Central memory CD8-positive, alpha-beta T cell (primary cell): Measurements from ENCODE around the gene ENSA.
"Not testable (repeated sequence)": the region's sequence is repeated elsewhere in the genome, so short reads cannot be mapped to it uniquely, and the experiment has no call there.

Experiments used
- ATAC-seq: fragments of 150-1000 bp; cut with Tn5 transposase; replicated peaks from 2 replicates; pipeline ENCODE4 v1.10.0; 2022; ENCODE audit warnings: mild to moderate bottlenecking, moderate FRiP score, moderate number of reproducible peaks; ENCODE audit not compliant: poor library complexity, severe bottlenecking; ENCODE audit errors: extremely low read depth
- DNase-seq, 2 donors: peaks; one replicate each; pipeline ENCODE4 v3.0.0; 2021; ENCODE audit warnings: low spot score in 2 of 2
- H3K27ac Mint-ChIP-seq: one replicate; pipeline ENCODE4 v1.8.0; 2022; ENCODE audit warnings: low read depth, mild to moderate bottlenecking, moderate library complexity, mixed read lengths
- H3K27me3 Mint-ChIP-seq: one replicate; pipeline ENCODE4 v1.8.0; 2022; ENCODE audit warnings: mixed read lengths
- H3K36me3 Mint-ChIP-seq: one replicate; pipeline ENCODE4 v1.8.0; 2022; ENCODE audit warnings: mild to moderate bottlenecking, moderate library complexity, mixed read lengths; ENCODE audit not compliant: insufficient read depth
- H3K4me1 Mint-ChIP-seq: one replicate; pipeline ENCODE4 v1.8.0; 2022; ENCODE audit warnings: mixed read lengths
- H3K4me3 Mint-ChIP-seq: one replicate; pipeline ENCODE4 v1.8.0; 2022; ENCODE audit warnings: mild to moderate bottlenecking, moderate library complexity, mixed read lengths
- H3K9me3 Mint-ChIP-seq: one replicate; pipeline ENCODE4 v1.8.0; 2022; ENCODE audit warnings: mixed read lengths

ENSA gene

DNA sequence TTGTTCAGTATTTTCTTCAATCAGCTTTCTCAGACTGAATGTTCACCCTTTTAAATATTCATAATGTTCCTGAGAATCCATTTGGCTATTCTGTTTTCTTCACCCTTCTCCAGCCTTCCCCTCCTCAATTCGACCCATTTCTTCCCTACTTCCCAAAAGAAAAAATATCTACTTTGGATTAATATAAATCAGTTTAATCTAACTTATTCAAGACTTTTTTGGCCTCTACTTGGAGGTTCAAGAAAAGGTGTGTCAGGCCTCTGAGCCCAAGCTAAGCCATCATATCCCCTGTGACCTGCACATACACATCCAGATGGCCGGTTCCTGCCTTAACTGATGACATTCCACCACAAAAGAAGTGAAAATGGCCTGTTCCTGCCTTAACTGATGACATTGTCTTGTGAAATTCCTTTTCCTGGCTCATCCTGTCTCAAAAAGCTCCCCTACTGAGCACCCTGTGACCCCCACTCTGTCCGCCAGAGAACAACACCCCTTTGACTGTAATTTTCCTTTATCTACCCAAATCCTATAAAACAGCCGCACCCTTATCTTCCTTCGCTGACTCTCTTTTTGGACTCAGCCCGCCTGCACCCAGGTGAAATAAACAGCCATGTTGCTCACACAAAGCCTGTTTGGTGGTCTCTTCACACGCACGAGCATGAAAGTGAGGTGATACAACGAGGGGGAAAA lies 11.9 kb upstream of the ENSA start:
- ATAC-seq, H3K27me3 Mint-ChIP-seq, H3K27ac Mint-ChIP-seq, DNase-seq, H3K4me3 Mint-ChIP-seq, H3K9me3 Mint-ChIP-seq, H3K36me3 Mint-ChIP-seq, H3K4me1 Mint-ChIP-seq: not testable (repeated sequence)

DNA sequence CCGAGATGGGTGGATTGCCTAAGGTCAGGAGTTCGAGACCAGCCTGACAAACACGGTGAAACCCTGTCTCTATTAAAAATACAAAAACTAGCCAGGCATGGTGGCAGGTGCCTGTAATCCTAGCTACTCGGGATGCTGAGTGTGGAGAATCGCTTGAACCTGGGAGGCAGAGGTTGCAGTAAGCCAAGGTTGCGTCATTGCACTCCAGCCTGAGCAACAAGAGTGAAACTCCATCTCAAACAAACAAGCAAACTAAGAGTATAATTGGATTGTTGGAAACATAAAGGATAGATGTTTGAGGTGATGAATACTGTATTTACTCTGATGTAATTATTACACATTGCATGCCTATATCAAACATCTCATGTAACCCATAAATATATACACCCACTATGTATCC lies 9.0 kb upstream of the ENSA start:
- not testable (repeated sequence) for H3K27ac Mint-ChIP-seq, H3K36me3 Mint-ChIP-seq, H3K9me3 Mint-ChIP-seq, ATAC-seq, H3K27me3 Mint-ChIP-seq, DNase-seq, H3K4me1 Mint-ChIP-seq, H3K4me3 Mint-ChIP-seq

DNA sequence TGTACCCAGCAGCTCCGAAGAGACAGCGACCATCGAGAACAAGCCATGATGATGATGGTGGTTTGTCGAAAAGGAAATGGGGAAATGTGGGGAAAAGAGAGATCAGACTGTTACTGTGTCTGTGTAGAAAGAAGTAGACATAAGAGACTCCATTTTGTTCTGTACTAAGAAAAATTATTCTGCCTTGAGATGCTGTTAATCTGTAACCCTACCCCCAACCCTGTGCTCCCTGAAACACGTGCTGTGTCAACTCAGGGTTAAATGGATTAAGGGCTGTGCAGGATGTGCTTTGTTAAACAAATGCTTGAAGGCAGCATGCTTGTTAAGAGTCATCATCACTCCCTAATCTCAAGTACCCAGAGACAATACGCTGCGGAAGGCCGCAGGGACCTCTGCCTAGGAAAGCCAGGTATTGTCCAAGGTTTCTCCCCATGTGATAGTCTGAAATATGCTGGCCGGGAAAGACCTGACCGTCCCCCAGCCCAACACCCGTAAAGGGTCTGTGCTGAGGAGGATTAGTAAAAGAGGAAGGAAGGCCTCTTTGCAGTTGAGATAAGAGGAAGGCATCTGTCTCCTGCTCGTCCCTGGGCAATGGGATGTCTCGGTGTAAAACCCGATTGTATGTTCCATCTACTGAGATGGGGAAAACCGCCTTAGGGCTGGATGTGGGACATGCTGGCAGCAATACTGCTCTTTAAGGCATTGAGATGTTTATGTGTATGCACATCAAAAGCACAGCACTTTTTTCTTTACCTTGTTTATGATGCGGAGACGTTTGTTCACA lies 5.6 kb upstream of the ENSA start:
- not testable (repeated sequence) for H3K27me3 Mint-ChIP-seq

DNA sequence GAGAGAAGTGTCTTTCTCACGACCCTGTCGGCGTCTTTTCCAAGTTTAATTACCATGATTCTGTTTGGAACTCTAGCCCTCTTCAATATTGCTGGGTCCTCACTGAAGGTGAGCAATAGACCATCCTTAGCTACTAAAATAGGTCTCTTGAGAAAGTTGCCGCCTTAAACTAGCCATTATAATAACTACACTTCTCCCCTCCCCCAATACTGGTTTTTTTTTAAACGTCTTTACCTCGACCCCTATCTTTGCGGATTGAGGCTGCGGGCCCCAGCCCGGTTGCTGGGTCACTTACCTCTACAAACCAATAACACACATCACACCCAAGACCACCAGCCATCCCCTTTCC lies 672 bp downstream of the ENSA start:
- Mint-ChIP-seq H3K27me3 (no peaks in the 10 kb centered on the region), H3K4me3 (no peak overlapping the region), H3K9me3 (no peaks in the 10 kb centered on the region), H3K4me1 (peaks cover 5% of the 10 kb centered on the region), H3K27ac (no peak overlapping the region), H3K36me3 (peaks cover 36% of the 10 kb centered on the region)
- no peak for ATAC-seq
- DNase-seq = no peak

More for the DNA sequence above, 5.6 kb upstream of the ENSA start:
- not testable (repeated sequence) for H3K36me3 Mint-ChIP-seq, H3K4me1 Mint-ChIP-seq, H3K4me3 Mint-ChIP-seq, DNase-seq, H3K9me3 Mint-ChIP-seq, H3K27ac Mint-ChIP-seq, ATAC-seq

DNA sequence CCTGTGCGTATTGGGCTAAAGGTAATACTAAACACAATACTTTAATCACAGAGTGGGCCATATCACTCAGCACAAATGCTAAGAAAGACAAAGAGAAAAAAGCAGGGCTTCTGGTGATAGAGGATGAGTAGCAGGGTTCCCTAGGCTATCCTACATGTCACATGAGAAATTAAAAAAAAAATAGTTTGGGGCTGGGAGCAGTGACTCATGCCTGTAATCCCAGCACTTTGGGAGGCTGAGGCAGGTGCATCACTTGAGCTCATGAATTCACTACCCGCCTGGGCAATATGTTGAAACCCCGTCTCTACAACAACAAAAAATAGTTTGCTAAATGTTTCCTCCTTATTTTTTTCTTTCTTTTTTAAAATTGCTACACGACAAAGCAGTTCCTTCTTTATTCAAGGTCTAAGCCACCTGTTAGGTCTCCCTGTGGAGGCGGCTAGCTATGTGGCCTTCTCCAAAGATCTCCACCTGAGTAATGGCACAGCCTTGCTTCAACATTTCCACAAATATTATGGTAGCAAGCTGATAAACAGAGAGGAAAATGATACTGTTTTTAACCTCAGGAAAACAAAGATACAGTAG lies 1.5 kb downstream of the ENSA start:
- Mint-ChIP-seq H3K9me3 (no peaks in the 10 kb centered on the region), H3K27me3 (no peaks in the 10 kb centered on the region), H3K4me3 (no peak overlapping the region), H3K27ac (no peak overlapping the region), H3K36me3 (peaks cover 43% of the 10 kb centered on the region), H3K4me1 (peaks cover 11% of the 10 kb centered on the region)
- no peak for DNase-seq
- ATAC-seq = no peak

DNA sequence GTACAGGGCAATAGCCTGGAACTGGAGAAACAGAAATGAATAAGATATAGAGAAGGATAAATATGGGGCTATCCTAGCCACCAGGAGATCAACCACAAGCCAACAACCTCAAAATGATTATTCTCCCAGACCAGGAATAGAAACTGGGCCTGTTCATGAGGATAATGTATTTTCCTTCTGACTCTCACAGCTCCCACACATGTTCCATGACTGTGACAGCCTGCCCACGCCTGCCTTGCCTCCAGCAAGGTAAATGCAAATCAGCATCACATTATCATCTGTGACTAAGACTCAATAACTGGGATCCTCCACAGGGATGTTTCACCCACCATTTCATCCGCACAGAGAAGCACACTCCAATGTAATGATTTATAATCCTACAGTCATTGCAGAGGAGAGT lies 3.3 kb downstream of the ENSA start:
- Mint-ChIP-seq H3K36me3 (peaks cover 45% of the 10 kb centered on the region), H3K9me3 (no peaks in the 10 kb centered on the region), H3K27ac (no peak overlapping the region), H3K4me3 (no peak overlapping the region), H3K27me3 (no peaks in the 10 kb centered on the region), H3K4me1 (peaks cover 17% of the 10 kb centered on the region)
- DNase-seq (no peak), ATAC-seq (no peak)

DNA sequence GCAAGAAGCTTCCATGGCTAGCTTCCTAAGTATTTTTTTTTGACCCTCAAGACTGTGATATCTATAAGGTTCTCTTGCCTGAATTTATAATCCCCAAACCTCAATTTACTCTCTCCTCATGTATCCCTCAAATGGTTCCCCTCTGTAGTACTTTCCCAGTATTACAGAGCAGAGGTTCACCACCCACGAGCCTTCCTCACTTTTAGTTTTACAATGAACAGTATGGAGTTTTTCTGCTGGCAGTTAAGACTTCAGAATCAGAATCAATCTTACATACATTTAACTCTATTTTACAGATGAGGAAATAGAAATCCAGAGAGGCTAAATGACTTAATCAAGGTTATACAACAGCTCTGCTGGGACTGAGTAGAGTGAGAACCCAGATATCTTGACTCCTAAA lies 4.9 kb downstream of the ENSA start:
- not testable (repeated sequence) for H3K4me3 Mint-ChIP-seq, H3K27ac Mint-ChIP-seq, ATAC-seq, H3K27me3 Mint-ChIP-seq, H3K9me3 Mint-ChIP-seq, DNase-seq
- Mint-ChIP-seq H3K36me3 (peaks cover 55% of the 10 kb centered on the region), H3K4me1 (peaks cover 25% of the 10 kb centered on the region)

DNA sequence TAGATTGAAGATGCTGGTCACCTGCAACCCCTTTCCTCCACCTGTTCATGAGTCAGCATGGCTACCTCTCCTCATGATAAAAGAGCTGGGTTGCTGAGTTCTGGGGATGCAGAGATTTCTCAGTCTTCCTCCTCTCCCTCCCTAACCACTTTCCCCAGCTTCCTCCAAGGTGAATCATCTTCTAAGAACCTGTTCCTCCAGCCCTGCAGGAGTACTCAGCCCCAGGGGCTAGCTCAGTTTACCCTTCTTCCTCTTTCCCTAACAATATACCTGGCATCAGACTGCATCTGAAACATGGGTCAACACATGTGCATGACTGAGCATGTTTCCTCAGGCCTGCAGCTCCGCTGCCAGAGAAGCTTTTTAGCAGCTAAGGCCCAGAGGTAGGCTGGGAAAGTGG lies 5.3 kb downstream of the ENSA start:
- Mint-ChIP-seq H3K4me1 (peaks cover 29% of the 10 kb centered on the region), H3K36me3 (peaks cover 59% of the 10 kb centered on the region)
- ATAC-seq, DNase-seq, H3K27me3 Mint-ChIP-seq, H3K4me3 Mint-ChIP-seq, H3K27ac Mint-ChIP-seq, H3K9me3 Mint-ChIP-seq: not testable (repeated sequence)

DNA sequence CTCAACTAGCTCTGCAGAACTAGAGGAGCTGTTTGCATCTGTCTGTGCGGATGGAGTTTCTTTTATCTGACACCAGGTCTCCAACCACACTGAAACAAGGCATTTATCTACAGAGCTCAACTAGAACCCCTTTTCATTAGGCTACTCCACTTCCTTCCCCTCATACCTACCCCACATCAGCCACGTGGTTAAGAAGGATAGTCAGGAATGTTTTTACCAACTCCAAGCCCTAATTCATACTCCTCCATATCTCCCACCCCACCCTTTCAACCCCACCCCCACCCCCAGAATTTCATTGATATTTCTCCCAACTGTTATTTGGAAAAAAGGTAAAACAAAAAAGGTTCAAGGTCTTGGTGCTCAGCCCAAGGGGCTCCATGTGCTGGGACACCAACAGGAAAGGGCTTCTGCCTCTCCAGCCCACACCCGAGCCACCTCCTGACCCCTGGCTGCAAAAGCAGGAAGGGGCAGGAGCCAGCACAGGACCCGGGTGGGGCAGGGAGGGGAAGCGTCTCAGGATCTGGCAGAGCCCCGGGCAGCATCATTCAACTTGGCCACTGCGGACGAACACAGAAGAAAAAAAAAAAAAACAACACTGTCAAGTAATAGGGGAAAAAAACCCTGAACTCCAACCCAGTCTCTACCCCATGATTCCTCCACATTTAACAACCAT lies 7.0 kb downstream of the ENSA start:
- ATAC-seq = no peak
- no peak for DNase-seq
- no peaks in the 10 kb centered on the region for H3K27me3 Mint-ChIP-seq
- peak overlapping the region; percentile 89 for H3K27ac Mint-ChIP-seq
- peaks cover 29% of the 10 kb centered on the region for H3K4me1 Mint-ChIP-seq
- no peaks in the 10 kb centered on the region for H3K9me3 Mint-ChIP-seq
- no peak overlapping the region for H3K4me3 Mint-ChIP-seq
- peaks cover 61% of the 10 kb centered on the region for H3K36me3 Mint-ChIP-seq

DNA sequence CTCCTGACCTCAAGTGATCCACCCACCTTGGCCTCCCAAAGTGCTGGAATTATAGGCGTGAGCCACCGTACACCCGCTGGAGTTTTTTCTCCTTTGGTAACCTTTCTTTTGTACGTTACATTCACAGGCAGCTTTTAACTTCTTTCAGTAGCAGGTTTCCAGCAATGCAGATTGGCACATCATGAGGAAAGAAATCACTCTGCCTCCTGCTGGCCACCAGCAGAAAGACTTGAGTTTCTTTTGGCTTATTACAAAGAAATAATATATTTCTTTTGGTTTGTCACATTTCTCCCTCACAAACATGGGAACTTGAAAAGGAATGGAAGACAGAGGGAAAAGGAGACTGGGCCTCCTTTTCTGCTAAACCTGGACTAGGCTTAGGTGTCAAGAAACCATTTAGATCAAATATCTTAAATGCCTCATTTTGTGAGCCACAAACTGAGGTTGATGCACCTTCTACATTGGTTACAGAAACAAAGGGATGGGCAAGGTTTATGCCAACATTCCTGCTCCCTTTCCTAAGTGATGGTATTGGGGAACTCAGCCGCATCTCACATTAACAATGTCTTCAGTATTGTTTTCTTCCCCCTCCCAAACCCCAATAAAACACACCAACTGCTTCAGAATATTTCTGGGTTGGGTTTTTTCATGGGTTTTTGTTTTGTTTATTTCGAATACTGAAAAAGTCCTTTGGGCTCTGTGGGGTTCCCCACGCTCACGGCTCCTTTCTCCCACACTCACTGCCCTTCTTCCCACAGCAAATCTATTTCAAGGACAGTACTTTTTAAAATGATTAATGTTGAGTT lies 7.7 kb downstream of the ENSA start:
- peak in 1 of 2 donors; percentile 55 for DNase-seq
- Mint-ChIP-seq H3K27ac (peak overlapping the region; percentile 89), H3K27me3 (no peaks in the 10 kb centered on the region), H3K9me3 (no peaks in the 10 kb centered on the region), H3K36me3 (peaks cover 62% of the 10 kb centered on the region), H3K4me1 (peaks cover 35% of the 10 kb centered on the region), H3K4me3 (no peak overlapping the region)
- peak; percentile 62 for ATAC-seq

DNA sequence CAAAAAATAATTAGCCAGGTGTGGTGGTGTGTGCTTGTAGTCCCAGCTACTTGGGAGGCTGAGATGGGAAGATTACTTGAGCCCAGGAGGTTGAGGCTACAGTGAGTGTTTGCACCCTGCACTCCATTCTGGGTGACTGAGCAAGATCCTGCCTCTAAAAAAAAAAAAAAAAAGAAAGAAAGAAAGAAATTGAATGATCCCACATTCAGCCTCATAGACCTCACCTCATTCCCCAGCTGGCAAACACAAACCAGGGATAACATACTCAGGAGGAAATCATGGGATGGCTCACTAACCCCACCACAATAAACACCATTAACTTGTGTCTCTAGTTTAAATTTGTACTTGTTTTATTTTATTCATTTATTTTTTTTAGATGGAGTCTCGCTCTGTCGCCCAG lies 8.5 kb downstream of the ENSA start:
- no peaks in the 10 kb centered on the region for H3K9me3 Mint-ChIP-seq
- no peaks in the 10 kb centered on the region for H3K27me3 Mint-ChIP-seq
- peaks cover 59% of the 10 kb centered on the region for H3K36me3 Mint-ChIP-seq
- peak overlapping the region; percentile 89 for H3K27ac Mint-ChIP-seq
- DNase-seq (no peak), ATAC-seq (no peak)
- peaks cover 41% of the 10 kb centered on the region for H3K4me1 Mint-ChIP-seq
- no peak overlapping the region for H3K4me3 Mint-ChIP-seq
